HK-2 (cell line): ENCODE measurements around the gene TUBB4A.
"Not testable (repeated sequence)": the region's sequence is repeated elsewhere in the genome, so short reads cannot be mapped to it uniquely, and the experiment has no call there.

Experiments used
- DNase-seq: peaks from one replicate; pipeline ENCODE4 v3.0.0-alpha.2; 2018; ENCODE audit not compliant: unreplicated experiment

Gene TUBB4A

DNA sequence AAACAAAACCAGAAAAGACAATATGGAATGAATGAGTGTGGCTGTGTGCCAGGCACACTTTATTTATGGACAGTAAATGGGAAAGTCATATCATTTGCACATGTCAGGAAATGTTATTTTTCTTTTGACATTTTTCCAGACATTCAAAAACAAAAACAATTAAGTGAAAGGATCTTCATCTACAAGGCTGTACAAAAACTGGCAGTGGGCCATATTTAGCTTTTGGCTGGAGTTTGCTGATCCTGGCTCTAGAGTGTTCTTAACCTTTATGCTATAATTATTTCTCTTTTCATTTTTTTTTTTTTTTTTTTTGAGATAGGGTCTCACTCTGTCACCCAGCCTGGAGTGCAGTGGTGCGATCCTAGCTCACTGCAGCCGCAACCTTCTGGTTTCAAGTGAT is 22.2 kb upstream of the TUBB4A start:
- DNase-seq: no peak

DNA sequence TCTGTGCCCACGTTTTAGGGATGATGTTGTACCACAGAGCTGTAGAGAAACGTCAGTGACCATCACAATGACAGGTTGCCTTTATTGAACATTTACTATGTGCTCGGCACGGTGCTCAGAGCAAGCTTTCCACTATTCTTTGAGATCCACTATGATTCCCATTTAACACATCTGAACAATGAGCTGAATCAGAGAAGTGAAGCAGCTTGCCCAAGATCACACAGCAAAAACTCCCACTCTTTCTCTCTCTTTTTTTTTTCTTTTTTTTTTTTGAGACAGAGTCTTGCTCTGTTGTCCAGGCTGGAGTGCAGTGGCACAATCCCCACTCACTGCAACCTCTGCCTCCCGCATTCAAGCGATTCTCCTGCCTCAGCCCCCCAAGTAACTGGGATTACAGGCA is 20.6 kb upstream of the TUBB4A start:
- DNase-seq: no peak

- peak; percentile 71 for DNase-seq
Measured at GRCh38 chr19:6521718-6522646, 19.9 kb upstream of the TUBB4A start.

GRCh38 chr19:6519289-6519688 is 17.2 kb upstream of the TUBB4A start:
- no peak for DNase-seq

- no peak for DNase-seq
Measured at GRCh38 chr19:6518145-6518911, 16.2 kb upstream of the TUBB4A start.

- DNase-seq: peak; percentile 95
Measured at GRCh38 chr19:6516659-6517291, 14.7 kb upstream of the TUBB4A start.

GRCh38 chr19:6516018-6516658 is 14.0 kb upstream of the TUBB4A start:
- peak; percentile 95 for DNase-seq

GRCh38 chr19:6514926-6515544 is 12.9 kb upstream of the TUBB4A start:
- no peak for DNase-seq

DNA sequence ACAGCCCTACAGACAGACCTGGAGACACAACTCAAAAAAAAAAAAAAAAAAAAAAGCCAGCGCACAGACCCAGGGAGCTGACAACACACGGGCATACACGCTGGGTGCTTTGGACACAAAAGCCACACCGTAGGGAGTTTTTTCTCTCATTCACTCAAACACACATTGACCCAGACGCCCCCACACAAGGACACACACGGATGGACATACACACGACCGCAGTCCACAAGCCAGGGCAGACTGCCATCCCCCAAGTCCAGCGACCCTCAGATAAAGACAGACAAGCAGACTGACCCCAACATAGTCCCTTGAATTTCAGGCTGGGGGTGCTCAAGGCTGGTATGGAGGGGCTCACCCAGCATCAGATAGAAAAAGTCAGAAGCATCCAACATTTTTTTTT is 12.0 kb upstream of the TUBB4A start:
- DNase-seq: no peak

DNA sequence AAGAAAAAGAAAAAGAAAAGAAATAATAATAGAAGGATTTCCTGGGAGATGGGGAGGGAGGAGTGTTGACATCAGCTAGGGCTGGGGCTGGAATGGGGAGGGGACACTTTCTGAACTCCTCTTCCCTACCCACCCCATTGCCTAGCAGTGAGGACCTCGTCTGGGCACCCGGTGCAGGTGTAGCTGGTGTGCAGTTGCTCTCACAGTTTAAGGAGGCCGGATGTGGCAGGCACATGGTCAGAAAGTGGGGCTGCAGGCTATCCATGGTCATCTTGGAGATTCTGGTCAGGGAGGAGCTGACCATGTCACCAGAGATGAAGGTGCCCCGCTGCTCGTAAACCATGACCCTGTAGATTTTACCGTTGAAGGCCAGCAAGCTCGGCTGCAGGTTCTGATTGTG is 8.5 kb upstream of the TUBB4A start:
- no peak for DNase-seq

DNA sequence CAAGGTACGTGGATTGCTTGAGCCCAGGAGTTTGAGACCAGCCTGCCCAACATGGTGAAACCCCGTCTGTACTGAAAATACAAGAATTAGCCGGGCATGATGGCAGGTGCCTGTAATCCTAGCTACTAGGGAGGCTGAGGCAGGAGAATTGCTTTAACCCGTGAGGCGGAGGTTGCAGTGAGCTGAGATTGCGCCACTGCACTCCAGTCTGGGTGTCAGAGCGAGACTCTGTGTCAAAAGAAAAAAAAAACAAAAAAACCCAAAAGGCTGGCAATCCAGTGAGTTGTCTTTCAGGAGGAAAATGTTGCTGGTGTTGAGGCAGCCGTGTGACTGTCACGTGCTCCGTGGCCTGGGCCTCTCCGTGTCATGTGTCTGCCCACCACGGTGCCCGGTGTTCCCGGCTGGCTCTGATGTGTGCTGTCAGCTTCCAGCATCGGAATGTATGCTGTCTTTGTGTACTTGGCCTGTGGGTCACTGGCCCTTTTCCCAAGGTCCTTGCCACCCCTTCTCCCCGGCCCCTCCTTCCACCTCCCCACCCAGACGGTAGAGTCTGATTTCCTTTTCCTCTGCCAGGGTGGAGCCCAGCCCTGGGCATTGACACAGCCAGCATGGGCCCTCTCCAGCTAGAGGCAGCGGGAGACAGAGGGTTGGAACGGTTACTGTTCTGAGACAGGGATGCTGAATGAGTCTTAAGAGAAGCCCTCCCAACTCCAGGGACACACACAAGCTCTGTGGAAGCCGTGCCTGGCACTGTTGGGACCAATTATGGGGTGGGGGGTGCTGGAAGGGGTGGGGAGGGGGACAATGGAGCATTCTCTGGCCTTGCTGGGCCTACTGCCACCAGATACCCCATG is 7.2 kb upstream of the TUBB4A start:
- no peak for DNase-seq

DNA sequence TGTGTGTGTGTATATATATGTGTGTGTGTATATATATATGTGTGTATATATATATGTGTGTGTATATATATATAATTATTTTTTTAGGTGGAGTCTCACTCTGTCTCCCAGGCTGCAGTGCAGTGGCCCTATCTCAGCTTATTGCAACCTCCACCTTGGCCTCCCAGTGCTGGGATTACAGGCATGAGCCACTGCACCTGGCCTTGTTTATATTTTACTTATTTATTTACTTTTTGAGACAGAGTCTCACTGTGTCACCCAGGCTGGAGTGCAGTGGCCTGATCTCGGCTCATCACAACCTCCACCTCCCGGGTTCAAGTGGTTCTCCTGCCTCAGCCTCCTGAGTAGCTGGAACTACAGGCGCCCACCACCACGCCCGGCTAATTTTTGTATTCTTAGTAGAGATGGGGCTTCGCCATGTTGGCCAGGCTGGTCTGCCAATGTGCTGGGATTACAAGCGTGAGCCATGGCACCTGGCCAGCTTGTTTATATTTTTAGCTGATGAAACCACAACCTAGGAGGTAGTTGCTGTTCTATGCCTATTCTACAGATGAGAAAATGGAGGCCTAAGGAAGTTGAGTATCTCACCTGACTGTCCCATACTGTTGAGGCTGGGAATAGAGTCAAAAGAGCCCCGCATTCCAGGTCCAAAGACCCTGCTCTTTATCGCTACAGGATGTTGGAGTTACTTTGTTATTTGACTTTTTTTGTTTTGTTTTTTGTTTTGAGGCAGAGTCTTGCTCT is 6.1 kb upstream of the TUBB4A start:
- not testable (repeated sequence) for DNase-seq

DNA sequence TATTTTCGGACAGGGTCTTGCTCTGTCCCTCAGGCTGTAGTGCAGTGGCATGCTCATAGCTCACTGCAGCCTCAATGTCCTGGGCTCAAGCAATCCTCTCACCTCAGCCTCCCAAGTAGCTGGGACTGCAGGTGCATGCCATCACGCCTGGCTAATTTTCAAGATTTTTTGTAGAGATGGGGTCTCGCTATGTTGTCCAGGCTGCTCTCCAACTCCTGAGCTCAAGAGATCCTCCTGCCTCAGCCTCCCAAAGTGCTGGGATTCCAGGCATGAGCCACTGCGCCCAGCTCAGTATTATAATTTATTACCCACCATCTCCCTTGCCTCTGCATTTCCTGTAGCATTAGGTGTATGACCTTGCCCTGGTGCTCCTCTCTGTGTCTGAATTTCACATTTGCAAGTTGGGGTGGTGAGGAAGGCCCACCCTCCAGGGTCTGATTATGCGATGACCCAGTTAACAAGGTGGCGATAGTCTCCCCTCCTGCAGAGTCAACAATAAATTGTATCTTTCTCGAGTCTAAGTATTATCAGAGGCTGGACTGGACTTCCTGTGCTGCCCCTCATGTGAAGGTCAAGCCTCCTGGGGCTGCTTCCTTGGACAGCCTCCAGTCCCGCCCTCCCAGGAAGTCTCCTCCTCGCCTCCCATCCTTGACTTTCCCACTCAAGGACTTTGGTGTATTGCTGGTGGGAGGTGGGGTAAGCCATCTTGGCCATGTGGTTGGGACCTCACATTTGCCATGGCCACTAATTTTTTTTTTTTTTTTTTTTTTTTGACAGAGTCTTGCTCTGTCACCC is 1.5 kb upstream of the TUBB4A start:
- no peak for DNase-seq

- no peak for DNase-seq
Measured at GRCh38 chr19:6500837-6501739, 1.0 kb downstream of the TUBB4A start.

DNA sequence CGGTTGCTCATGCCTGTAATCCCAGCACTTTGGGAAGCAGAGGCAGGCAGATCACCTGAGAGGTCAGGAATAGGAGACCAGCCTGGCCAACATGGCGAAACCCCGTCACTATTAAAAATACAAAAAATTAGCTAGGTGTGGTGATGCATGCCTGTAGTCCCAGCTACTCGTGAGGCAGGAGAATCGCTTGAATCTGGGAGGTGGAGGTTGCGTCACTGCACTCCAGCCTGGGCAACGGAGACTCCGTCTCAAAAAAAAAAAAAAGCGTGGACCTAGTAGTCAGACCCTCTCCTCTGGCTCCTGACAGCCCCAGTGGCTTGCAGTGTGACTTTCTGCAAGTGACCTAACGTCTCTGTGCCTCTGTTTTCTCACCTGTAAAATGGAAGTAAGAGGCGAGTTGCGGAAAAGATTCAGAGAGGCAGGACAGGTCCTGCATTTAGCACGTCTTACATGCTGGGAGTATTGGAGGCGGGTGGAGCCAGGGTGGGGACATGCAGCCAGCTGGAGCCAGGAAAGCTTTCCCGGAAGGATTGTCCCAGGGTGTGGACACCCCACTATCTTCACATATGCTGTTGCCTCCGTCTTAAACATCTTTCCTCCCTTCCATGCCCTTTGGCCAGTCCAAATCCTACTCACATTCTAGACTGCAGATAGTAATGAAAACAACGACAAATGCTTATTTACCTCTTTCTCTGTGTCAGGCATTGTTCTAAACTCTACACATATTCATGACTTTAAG is 2.9 kb downstream of the TUBB4A start:
- DNase-seq: no peak

DNA sequence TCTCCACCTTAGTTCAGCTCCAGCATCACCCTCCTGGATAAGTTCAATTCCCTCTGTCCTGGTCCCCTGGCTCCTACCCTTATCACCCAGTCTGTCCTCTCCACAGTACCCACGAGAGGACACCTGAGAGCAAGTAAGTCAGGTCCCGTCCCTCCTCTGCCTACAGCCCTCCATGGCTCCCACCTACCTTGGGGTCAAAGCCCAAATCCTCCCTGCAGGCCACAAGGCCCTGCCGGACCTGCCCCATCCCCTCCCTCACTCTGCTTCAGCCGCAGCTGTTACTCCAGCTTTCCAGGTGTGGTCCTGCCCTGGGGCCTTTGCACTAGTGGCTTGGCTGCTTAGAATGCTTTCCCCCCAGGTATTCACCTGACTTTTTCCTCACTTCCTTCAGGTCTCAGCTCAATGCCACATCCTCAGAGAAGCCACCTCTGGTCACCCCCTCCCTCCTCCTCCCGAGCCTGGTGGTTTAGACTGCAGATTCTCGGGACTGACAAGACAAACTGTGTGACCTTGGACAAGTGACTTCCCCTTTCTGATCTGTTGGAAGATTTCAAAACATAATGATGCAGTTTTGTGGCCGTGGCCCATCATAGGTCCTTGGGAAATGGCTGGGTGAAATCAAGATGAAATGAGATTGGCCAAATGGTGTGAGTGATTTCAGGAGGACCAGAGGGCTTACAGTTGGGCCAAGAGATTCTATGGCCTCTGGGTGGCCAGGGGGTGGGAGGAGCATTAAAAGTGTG is 3.6 kb downstream of the TUBB4A start:
- DNase-seq: no peak

- no peak for DNase-seq
Measured at GRCh38 chr19:6495947-6496346, 6.2 kb downstream of the TUBB4A start.
